SK-N-SH (cell line): ENCODE data around the gene KIF6. TPM values are rescaled to one million over a fixed set of nuclear protein-coding genes. Genes with fewer than 3 reads are reported as not detected.
A peak's percentile ranks its signal among the peaks of the same experiment; 100 is the strongest.

Experiments
- CTCF ChIA-PET: fragments of 300-600, 350-600 bp; formaldehyde crosslinking; extraction: SDS; loops from one replicate; lab custom pipeline; 2021; lab: Yijun Ruan, JAX
- POLR2A ChIA-PET: fragments of 350-600 bp; sonication (Branson Sonifier 250); formaldehyde crosslinking; extraction: SDS; loops from one replicate; lab custom pipeline; 2020; ENCODE audit warnings: antibody characterized with exemption, inconsistent platforms; lab: Yijun Ruan, JAX
- DNase-seq: peaks from one replicate; pipeline ENCODE4 v3.0.0; 2012
- H2AFZ ChIP-seq: fragments of 200-600 bp; sonication (generic); 2 replicates; pipeline ENCODE4 v1.8.1; 2016; ENCODE audit warnings: antibody characterized with exemption, mild to moderate bottlenecking, low read depth
- H3F3A ChIP-seq: fragments of 200-600 bp; sonication (generic); replicated peaks from 2 replicates; pipeline ENCODE3; 2016; ENCODE audit warnings: antibody characterized with exemption, mild to moderate bottlenecking; ENCODE audit not compliant: insufficient read depth
- H3K27ac ChIP-seq, 2 experiments: fragments of 200-500 bp in 1 of 2; fragments of 200-600 bp in 1 of 2; sonication (Bioruptor generic) in 1 of 2; sonication (generic), shearing (Covaris generic) in 1 of 2; 2 replicates each; pipeline versions ENCODE4 v1.5.1 to v1.6.1; 2014 to 2016; ENCODE audit warnings: low read depth in 2 of 2, inconsistent platforms in 1 of 2, low read length in 1 of 2, mild to moderate bottlenecking in 1 of 2, mixed read lengths in 1 of 2
- H3K27me3 ChIP-seq: fragments of 200-600 bp; sonication (generic), shearing (Covaris generic); 2 replicates; pipeline ENCODE4 v1.6.1; 2016; ENCODE audit warnings: mixed run types; ENCODE audit not compliant: insufficient read depth
- H3K36me3 ChIP-seq, 2 experiments: fragments of 200-500 bp in 1 of 2; fragments of 200-600 bp in 1 of 2; sonication (Bioruptor generic) in 1 of 2; sonication (generic) in 1 of 2; replicated peaks in 1 of 2; 2 replicates each; pipeline versions ENCODE3 to v1.5.1; 2014 to 2016; ENCODE audit warnings: low read length in 1 of 2, mild to moderate bottlenecking in 1 of 2; ENCODE audit not compliant: insufficient read depth in 2 of 2, control insufficient read depth in 1 of 2
- H3K4me1 ChIP-seq, 2 experiments: fragments of 200-500 bp in 1 of 2; fragments of 200-600 bp in 1 of 2; sonication (Bioruptor generic) in 1 of 2; sonication (generic), shearing (Covaris generic) in 1 of 2; 2 replicates each; pipeline versions ENCODE4 v1.5.1 to v1.6.1; 2014 to 2016; ENCODE audit warnings: low read depth in 1 of 2, low read length in 1 of 2, mixed run types in 1 of 2; ENCODE audit not compliant: insufficient read depth in 2 of 2, control insufficient read depth in 1 of 2
- H3K4me2 ChIP-seq: fragments of 200-600 bp; sonication (generic), shearing (Covaris generic); 2 replicates; pipeline ENCODE4 v1.6.1; 2017; ENCODE audit warnings: mixed run types
- H3K4me3 ChIP-seq, 2 experiments: fragments of 200-500 bp in 1 of 2; fragments of 200-600 bp in 1 of 2; sonication (Bioruptor generic) in 1 of 2; sonication (generic), shearing (Covaris generic) in 1 of 2; 2 replicates each; pipeline versions ENCODE4 v1.5.1 to v1.8.1; 2014 to 2016; ENCODE audit warnings: low read depth in 2 of 2, inconsistent platforms in 1 of 2, low read length in 1 of 2, mild to moderate bottlenecking in 1 of 2, mixed read lengths in 1 of 2, moderate library complexity in 1 of 2
- H3K79me2 ChIP-seq: fragments of 200-600 bp; sonication (generic); 2 replicates; pipeline ENCODE4 v1.8.1; 2017; ENCODE audit warnings: mild to moderate bottlenecking; ENCODE audit not compliant: insufficient read depth
- H3K9ac ChIP-seq: fragments of 200-600 bp; sonication (generic); 2 replicates; pipeline ENCODE4 v1.6.1; 2017; ENCODE audit warnings: mixed run types
- H3K9me2 ChIP-seq: fragments of 200-600 bp; sonication (generic); 2 replicates; pipeline ENCODE4 v1.6.1; 2017; ENCODE audit warnings: mixed run types
- H3K9me3 ChIP-seq: fragments of 200-600 bp; sonication (generic); 2 replicates; pipeline ENCODE4 v1.6.1; 2017; ENCODE audit warnings: mixed run types, mild to moderate bottlenecking, moderate library complexity
- H4K20me1 ChIP-seq: fragments of 200-600 bp; sonication (generic); 2 replicates; pipeline ENCODE4 v1.6.1; 2017; ENCODE audit warnings: mild to moderate bottlenecking, mixed run types; ENCODE audit not compliant: insufficient read depth
- ELF1 ChIP-seq: IDR thresholded peaks from 2 replicates; pipeline ENCODE4 v1.4.0; 2012
- EP300 ChIP-seq, 2 experiments: IDR thresholded peaks; 2 replicates each; pipeline versions ENCODE4 v1.4.0 to v1.6.1; 2012; ENCODE audit warnings: borderline replicate concordance in 1 of 2, low read depth in 1 of 2, low read length in 1 of 2
- EZH2phosphoT487 ChIP-seq: fragments of 200-600 bp; sonication (generic); IDR thresholded peaks from 2 replicates; pipeline ENCODE4 v1.6.1; 2017; ENCODE audit warnings: low read depth, mixed run types, mild to moderate bottlenecking, antibody characterized with exemption, moderate library complexity, borderline replicate concordance
- FOXJ3 ChIP-seq: sonication (generic); formaldehyde crosslinking; IDR thresholded peaks from 2 replicates; pipeline ENCODE4 v1.5.1; 2020; ENCODE audit warnings: mild to moderate bottlenecking, missing genetic modification reagents
- GATA2 ChIP-seq: sonication (generic); formaldehyde crosslinking; IDR thresholded peaks from 2 replicates; pipeline ENCODE4 v1.5.0; 2020; ENCODE audit warnings: mild to moderate bottlenecking, missing genetic modification reagents
- JUND ChIP-seq: IDR thresholded peaks from 2 replicates; pipeline ENCODE4 v1.4.0; 2012
- MEF2A ChIP-seq: IDR thresholded peaks from 2 replicates; pipeline ENCODE4 v1.4.0; 2012; ENCODE audit warnings: low read depth, borderline replicate concordance
- MXI1 ChIP-seq: IDR thresholded peaks from 2 replicates; pipeline ENCODE4 v1.6.1; 2012; ENCODE audit warnings: mild to moderate bottlenecking, low read depth, low read length, improper control_type of control experiment
- NFIC ChIP-seq: IDR thresholded peaks from 2 replicates; pipeline ENCODE4 v1.4.0; 2012; ENCODE audit warnings: borderline replicate concordance
- NRF1 ChIP-seq: IDR thresholded peaks from 2 replicates; pipeline ENCODE4 v1.6.1; 2012; ENCODE audit warnings: low read depth, mild to moderate bottlenecking, low read length
- RAD21 ChIP-seq: IDR thresholded peaks from 2 replicates; pipeline ENCODE4 v1.6.1; 2012; ENCODE audit warnings: mild to moderate bottlenecking, low read length
- RCOR1 ChIP-seq: fragments of 150-350 bp; IDR thresholded peaks from 2 replicates; pipeline ENCODE4 v1.6.1; 2017; ENCODE audit warnings: antibody characterized with exemption, low read length
- RFX5 ChIP-seq: IDR thresholded peaks from 2 replicates; pipeline ENCODE4 v1.6.1; 2012; ENCODE audit warnings: mild to moderate bottlenecking, improper control_type of control experiment, low read length
- RXRA ChIP-seq: IDR thresholded peaks from 2 replicates; pipeline ENCODE4 v1.4.0; 2012; ENCODE audit warnings: low read depth, mild to moderate bottlenecking, borderline replicate concordance
- SMC3 ChIP-seq: IDR thresholded peaks from 2 replicates; pipeline ENCODE4 v1.6.1; 2012; ENCODE audit warnings: low read depth, low read length, improper control_type of control experiment
- TAF1 ChIP-seq: IDR thresholded peaks from 2 replicates; pipeline ENCODE4 v1.6.1; 2012; ENCODE audit warnings: low read depth, mild to moderate bottlenecking, low read length, moderate library complexity, borderline replicate concordance
- TCF12 ChIP-seq: IDR thresholded peaks from 2 replicates; pipeline ENCODE4 v1.4.0; 2012
- TEAD4 ChIP-seq: IDR thresholded peaks from 2 replicates; pipeline ENCODE4 v1.4.0; 2012; ENCODE audit warnings: mild to moderate bottlenecking, borderline replicate concordance; ENCODE audit not compliant: insufficient read depth
- WGBS: methylation state at CpG from one replicate; pipeline ENCODE4 v1.1.6; 2017; ENCODE audit warnings: low lambda C conversion rate; 5-methylcytosine and 5-hydroxymethylcytosine counted together
- polyA plus RNA-seq, 3 experiments: library from polyadenylated mRNA; depleted of rRNA; stranded (reverse); fragments of >200 nt; gene quantifications; 2 replicates each; pipeline ENCODE4 v1.2.3, GENCODE V29; 2012
- TF ChIP-seq, protein P1 (sequence below): IDR thresholded peaks from 2 replicates; pipeline ENCODE4 v1.4.0; 2012; ENCODE audit warnings: low read depth, borderline replicate concordance
- TF ChIP-seq, protein P2 (sequence below): fragments of 150-350 bp; IDR thresholded peaks from 2 replicates; pipeline ENCODE4 v1.6.1; 2017; ENCODE audit warnings: antibody characterized with exemption, low read length, low read depth, borderline replicate concordance
- TF ChIP-seq, protein P3 (sequence below): fragments of 200-600 bp; sonication (generic); IDR thresholded peaks from 2 replicates; pipeline ENCODE4 v1.6.1; 2017; ENCODE audit warnings: antibody characterized with exemption, mild to moderate bottlenecking, moderate library complexity

Gene KIF6
- polyA plus RNA-seq, 1 of the 3 experiments (the other 2 are of a cell fraction), result 0.13 TPM

DNA sequence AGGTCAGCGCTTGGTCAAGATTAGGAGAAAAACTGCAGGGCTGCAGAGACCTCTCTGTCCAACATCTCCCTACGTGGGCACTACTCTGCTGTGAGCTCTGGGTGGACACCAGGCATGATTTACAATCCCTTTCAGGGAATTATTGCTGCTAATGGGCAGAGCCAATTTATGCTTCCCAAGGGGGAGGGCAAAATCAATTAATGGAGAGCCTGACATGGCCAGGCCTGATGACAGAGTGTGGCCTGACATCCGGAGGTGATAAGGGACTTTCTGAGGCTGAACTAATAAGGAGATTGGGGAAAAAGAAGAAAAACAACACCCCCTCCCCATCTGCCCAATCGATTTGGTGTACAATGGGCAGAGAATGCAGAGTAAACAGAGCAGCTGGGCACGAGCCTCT is 397.7 kb downstream of the KIF6 start:
- peak; percentile 73 for DNase-seq
- no peak for TF ChIP-seq EZH2phosphoT487
- peak; percentile 32; the same call in 1 of the 2 replicates for TF ChIP-seq FOXJ3 (CRISPR knock-in tag)
- peak; percentile 6; the same call in 1 of the 2 replicates for TF ChIP-seq RCOR1
- TF ChIP-seq ELF1, result no peak
- TF ChIP-seq, protein P1, sequence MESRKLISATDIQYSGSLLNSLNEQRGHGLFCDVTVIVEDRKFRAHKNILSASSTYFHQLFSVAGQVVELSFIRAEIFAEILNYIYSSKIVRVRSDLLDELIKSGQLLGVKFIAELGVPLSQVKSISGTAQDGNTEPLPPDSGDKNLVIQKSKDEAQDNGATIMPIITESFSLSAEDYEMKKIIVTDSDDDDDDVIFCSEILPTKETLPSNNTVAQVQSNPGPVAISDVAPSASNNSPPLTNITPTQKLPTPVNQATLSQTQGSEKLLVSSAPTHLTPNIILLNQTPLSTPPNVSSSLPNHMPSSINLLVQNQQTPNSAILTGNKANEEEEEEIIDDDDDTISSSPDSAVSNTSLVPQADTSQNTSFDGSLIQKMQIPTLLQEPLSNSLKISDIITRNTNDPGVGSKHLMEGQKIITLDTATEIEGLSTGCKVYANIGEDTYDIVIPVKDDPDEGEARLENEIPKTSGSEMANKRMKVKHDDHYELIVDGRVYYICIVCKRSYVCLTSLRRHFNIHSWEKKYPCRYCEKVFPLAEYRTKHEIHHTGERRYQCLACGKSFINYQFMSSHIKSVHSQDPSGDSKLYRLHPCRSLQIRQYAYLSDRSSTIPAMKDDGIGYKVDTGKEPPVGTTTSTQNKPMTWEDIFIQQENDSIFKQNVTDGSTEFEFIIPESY, result no peak
- TF ChIP-seq RAD21, result no peak
- no peak for TF ChIP-seq TAF1
- peak; percentile 16; the same call in 1 of the 2 replicates for TF ChIP-seq TCF12
- peak; percentile 77 for TF ChIP-seq GATA2 (CRISPR knock-in tag)
- peak in 1 of 2 experiments; percentile 78; a peak in 1 of 4 replicates for TF ChIP-seq EP300 (IDR thresholded peaks at IDR 0.05; ENCODE audit: borderline replicate concordance in 1 of 2, low read depth in 1 of 2, low read length in 1 of 2)
- Histone ChIP-seq H3K9ac (no peak overlapping the region), H3K27me3 (no peaks in the 10 kb centered on the region), H3K79me2 (no peaks in the 10 kb centered on the region), H2AFZ (no peak overlapping the region), H3K9me2 (no peaks in the 10 kb centered on the region), H3K27ac (peak overlapping the region in 1 of 2 experiments; percentile 74; a peak in 2 of 4 replicates), H3K4me2 (no peak overlapping the region), H3K9me3 (no peaks in the 10 kb centered on the region), H3K4me1 (peaks cover 0 to 25% of the 10 kb centered on the region in 2 experiments; a peak in 2 of 4 replicates), H3K36me3 (no peaks in the 10 kb centered on the region), H4K20me1 (no peaks in the 10 kb centered on the region), H3K4me3 (no peak overlapping the region), H3F3A (no peaks in the 10 kb centered on the region)
- 23% methylated on average over 5 of the region's 5 CpGs for WGBS
- ChIA-PET CTCF (interaction anchor here (0.9 to 1.5 kb wide), 4 partner anchors 14 to 298 kb away, joined by 3 to 4 read pairs (median 4); no protein-coding TSS in a partner anchor), POLR2A (no interaction called here)

DNA sequence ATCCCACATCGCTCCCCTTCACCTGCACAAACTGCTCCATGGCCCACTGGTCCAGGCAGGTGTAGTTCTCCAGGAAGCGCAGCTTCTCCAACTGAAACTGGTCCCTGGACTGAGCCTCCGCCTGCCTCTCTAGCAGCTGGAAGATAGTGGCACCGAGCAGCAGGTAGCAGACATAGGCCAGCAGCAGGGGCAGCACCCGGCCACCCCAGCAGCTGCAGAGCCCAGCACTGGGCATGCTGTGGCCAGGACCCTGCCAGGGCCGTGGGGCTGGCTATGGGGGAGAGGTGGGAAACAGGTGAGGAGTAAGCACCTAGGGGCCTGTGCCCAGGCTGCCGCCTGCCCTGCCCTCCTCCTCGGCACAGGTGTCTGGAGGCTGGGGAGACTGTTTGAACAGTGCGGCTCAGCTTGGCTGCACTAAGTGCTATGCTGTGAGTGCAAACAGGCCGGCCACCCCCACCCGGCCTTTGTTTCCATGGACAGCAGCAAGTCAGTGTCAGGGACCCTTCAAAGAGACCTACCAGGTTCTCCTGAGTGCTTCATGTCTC is 402.8 kb downstream of the KIF6 start, which contains the start of gene KCNK16:
Gene KCNK16, minus strand, starts transcription at position 397 of the 545 bp plus-strand sequence. Its CDS starts 162 bp downstream, at position 235.
- DNase-seq, result no peak
- POLR2A ChIA-PET, result no interaction called here
- H3K79me2 ChIP-seq, result no peaks in the 10 kb centered on the region
- peaks cover 0 to 9% of the 10 kb centered on the region in 2 experiments; a peak in 1 of 4 replicates for H3K4me1 ChIP-seq
- H3K36me3 ChIP-seq, result no peaks in the 10 kb centered on the region
- H3K4me2 ChIP-seq, result no peak within 1 kb of the TSS
- no peaks in the 10 kb centered on the region for H3K9me3 ChIP-seq
- H3F3A ChIP-seq, result no peaks in the 10 kb centered on the region
- no peaks in the 10 kb centered on the region for H3K27me3 ChIP-seq
- CTCF ChIA-PET, result interaction anchor here (1.2 to 3.8 kb wide), 6 partner anchors 12 to 156 kb away, joined by 3 to 20 read pairs (median 4); no protein-coding TSS in a partner anchor
- H4K20me1 ChIP-seq, result no peaks in the 10 kb centered on the region
- no peak within 1 kb of the TSS for H3K4me3 ChIP-seq
- H3K27ac ChIP-seq, result no peak within 1 kb of the TSS
- no peak within 1 kb of the TSS for H2AFZ ChIP-seq
- no peaks in the 10 kb centered on the region for H3K9me2 ChIP-seq
- 41% methylated on average over 8 of the region's 11 CpGs for WGBS
- no peak within 1 kb of the TSS for H3K9ac ChIP-seq
- TF ChIP-seq EZH2phosphoT487 (no peak), JUND (no peak), MEF2A (no peak), TEAD4 (no peak), GATA2 (CRISPR knock-in tag) (no peak), NFIC (no peak), SMC3 (no peak), NRF1 (no peak), RFX5 (no peak), RCOR1 (no peak), MXI1 (no peak), RXRA (no peak)
- TF ChIP-seq, protein P1, result no peak
- TF ChIP-seq, protein P2, sequence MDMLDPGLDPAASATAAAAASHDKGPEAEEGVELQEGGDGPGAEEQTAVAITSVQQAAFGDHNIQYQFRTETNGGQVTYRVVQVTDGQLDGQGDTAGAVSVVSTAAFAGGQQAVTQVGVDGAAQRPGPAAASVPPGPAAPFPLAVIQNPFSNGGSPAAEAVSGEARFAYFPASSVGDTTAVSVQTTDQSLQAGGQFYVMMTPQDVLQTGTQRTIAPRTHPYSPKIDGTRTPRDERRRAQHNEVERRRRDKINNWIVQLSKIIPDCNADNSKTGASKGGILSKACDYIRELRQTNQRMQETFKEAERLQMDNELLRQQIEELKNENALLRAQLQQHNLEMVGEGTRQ, result no peak
- TF ChIP-seq, protein P3, sequence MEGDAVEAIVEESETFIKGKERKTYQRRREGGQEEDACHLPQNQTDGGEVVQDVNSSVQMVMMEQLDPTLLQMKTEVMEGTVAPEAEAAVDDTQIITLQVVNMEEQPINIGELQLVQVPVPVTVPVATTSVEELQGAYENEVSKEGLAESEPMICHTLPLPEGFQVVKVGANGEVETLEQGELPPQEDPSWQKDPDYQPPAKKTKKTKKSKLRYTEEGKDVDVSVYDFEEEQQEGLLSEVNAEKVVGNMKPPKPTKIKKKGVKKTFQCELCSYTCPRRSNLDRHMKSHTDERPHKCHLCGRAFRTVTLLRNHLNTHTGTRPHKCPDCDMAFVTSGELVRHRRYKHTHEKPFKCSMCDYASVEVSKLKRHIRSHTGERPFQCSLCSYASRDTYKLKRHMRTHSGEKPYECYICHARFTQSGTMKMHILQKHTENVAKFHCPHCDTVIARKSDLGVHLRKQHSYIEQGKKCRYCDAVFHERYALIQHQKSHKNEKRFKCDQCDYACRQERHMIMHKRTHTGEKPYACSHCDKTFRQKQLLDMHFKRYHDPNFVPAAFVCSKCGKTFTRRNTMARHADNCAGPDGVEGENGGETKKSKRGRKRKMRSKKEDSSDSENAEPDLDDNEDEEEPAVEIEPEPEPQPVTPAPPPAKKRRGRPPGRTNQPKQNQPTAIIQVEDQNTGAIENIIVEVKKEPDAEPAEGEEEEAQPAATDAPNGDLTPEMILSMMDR, result no peak
